Lower leg skin (tissue), 3 donors: ENCODE measurements around the gene CFAP43.

ENCODE experiments used
- POLR2A ChIP-seq, 2 donors: fragments of 450-650 bp; IDR thresholded peaks; one replicate each; pipeline ENCODE4 v1.6.1; 2016 to 2017; ENCODE audit warnings: antibody characterized with exemption in 2 of 2, mild to moderate bottlenecking in 1 of 2, moderate library complexity in 1 of 2
- TF ChIP-seq, protein P1 (sequence below), 3 donors: fragments of 450-650 bp; IDR thresholded peaks; one replicate each; pipeline ENCODE4 v1.5.1; 2016; ENCODE audit warnings: antibody characterized with exemption in 3 of 3, mild to moderate bottlenecking in 3 of 3, moderate library complexity in 2 of 3

DNA sequence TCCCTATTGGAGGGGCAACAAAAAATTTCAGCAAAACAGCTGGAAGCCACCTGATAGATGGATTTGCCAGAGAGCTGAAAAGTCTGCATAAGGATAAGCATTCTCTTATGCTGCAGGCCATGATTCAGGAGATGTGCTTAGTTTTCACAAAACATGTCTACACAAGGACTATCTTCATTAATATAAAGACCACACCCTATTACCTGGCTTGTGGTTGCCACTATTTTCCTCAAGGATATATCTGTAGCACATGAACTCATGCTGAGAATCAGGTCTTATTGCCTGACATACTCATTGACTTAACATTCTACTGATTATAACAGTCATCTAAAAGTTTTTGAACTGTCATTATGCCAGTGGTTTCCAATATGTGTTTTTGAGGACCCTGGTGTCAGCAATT lies 139.4 kb downstream of the CFAP43 start:
- no peak for TF ChIP-seq POLR2A (IDR thresholded peaks at IDR 0.05)
- TF ChIP-seq, protein P1, sequence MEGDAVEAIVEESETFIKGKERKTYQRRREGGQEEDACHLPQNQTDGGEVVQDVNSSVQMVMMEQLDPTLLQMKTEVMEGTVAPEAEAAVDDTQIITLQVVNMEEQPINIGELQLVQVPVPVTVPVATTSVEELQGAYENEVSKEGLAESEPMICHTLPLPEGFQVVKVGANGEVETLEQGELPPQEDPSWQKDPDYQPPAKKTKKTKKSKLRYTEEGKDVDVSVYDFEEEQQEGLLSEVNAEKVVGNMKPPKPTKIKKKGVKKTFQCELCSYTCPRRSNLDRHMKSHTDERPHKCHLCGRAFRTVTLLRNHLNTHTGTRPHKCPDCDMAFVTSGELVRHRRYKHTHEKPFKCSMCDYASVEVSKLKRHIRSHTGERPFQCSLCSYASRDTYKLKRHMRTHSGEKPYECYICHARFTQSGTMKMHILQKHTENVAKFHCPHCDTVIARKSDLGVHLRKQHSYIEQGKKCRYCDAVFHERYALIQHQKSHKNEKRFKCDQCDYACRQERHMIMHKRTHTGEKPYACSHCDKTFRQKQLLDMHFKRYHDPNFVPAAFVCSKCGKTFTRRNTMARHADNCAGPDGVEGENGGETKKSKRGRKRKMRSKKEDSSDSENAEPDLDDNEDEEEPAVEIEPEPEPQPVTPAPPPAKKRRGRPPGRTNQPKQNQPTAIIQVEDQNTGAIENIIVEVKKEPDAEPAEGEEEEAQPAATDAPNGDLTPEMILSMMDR (IDR thresholded peaks at IDR 0.05) = no peak
